ENCODE measurements around the gene ADNP. TPM values are rescaled to one million over a fixed set of nuclear protein-coding genes. Genes with fewer than 3 reads are reported as not detected.
A peak's percentile ranks its signal among the peaks of the same experiment; 100 is the strongest.

The ADNP gene
- total and polyA plus RNA-seq, 2 of the 13 experiments (the other 11 are each of a cell fraction or from before 2014, with no cell fraction given): 21.0 to 21.5 TPM

DNA sequence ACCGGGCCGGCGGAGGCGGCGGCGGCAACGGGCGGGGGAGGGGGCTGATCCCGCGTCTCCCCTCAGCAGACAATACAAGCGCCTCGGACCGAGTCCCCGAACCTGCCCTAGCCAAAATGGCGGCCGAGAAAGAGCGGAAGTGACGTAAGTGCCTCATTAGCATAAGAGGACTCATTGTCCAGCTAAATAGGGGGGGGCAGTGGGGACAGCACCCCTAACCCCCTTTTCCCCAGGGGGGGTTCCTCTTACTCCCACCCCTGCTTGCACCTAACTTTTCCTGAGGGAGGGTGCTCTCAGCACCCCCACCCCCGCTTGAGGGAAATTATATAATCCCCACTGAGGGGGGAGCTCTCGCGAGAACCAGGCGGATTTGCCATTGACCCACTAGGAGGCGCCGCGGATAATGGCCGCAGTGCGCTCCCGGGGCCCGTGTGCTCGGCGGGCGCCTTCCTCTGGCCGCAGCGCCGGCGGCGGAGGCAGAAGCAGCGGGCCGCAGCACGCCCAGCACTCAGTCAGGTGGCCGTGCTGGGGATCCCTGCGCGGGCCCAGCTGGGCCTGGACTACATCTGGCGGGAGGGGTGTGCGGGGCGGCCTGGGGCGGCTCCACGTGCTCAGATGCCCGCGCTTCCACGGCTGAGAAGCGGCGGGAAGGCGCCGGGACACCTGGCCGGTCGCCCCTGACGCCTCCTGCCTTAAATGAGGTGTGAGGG, at the start of gene ADNP (continued):
- TF ChIP-seq SUZ12 (IDR thresholded peaks at IDR 0.05; ENCODE audit: low read depth, low read length) (no peak), GABPA (IDR thresholded peaks at IDR 0.05; ENCODE audit: low read depth, low read length) (peak; percentile 55), GABPA (CRISPR knock-in tag; IDR thresholded peaks at IDR 0.05; ENCODE audit: low read depth) (peak; percentile 92), CHD2 (IDR thresholded peaks at IDR 0.05; ENCODE audit: low read depth, low read length) (peak; percentile 14; the same call in 1 of the 2 replicates), TAF15 (IDR thresholded peaks at IDR 0.05; ENCODE audit: low read depth, low read length, poor library complexity, severe bottlenecking) (no peak), CENPT (CRISPR knock-in tag; IDR thresholded peaks at IDR 0.05; ENCODE audit: low read depth) (no peak; the same call in 1 of the 2 replicates), KMT2B (CRISPR knock-in tag; IDR thresholded peaks at IDR 0.05) (peak; percentile 74), ELF4 (CRISPR knock-in tag; IDR thresholded peaks at IDR 0.05; ENCODE audit: borderline replicate concordance) (no peak), ZNF790 (CRISPR knock-in tag; IDR thresholded peaks at IDR 0.05; ENCODE audit: borderline replicate concordance) (peak; percentile 63; the same call in 1 of the 2 replicates), ZBTB38 (CRISPR knock-in tag; IDR thresholded peaks at IDR 0.05) (peak; percentile 90), ZNF605 (CRISPR knock-in tag; IDR thresholded peaks at IDR 0.05) (peak; percentile 52; the same call in 1 of the 2 replicates), BHLHE40 (IDR thresholded peaks at IDR 0.05; ENCODE audit: low read length) (no peak), HOXD1 (CRISPR knock-in tag; IDR thresholded peaks at IDR 0.05) (0 out of 2 replicates have a peak, but pooled peaks have one; percentile 33), KLF11 (CRISPR knock-in tag; IDR thresholded peaks at IDR 0.05) (peak; percentile 53; the same call in 1 of the 2 replicates), XBP1 (CRISPR knock-in tag; IDR thresholded peaks at IDR 0.05) (0 out of 2 replicates have a peak, but pooled peaks have one; percentile 23), SIX1 (CRISPR knock-in tag; IDR thresholded peaks at IDR 0.05; ENCODE audit: borderline replicate concordance) (no peak), ZNF33A (CRISPR knock-in tag; IDR thresholded peaks at IDR 0.05; ENCODE audit: borderline replicate concordance) (no peak), ZNF766 (CRISPR knock-in tag; IDR thresholded peaks at IDR 0.05; ENCODE audit: borderline replicate concordance) (0 out of 2 replicates have a peak, but pooled peaks have one; percentile 50), HNRNPK (IDR thresholded peaks at IDR 0.05; ENCODE audit: low read depth, low read length, poor library complexity, severe bottlenecking) (no peak), SALL1 (CRISPR knock-in tag; IDR thresholded peaks at IDR 0.05) (peak; percentile 69), ZNF510 (CRISPR knock-in tag; IDR thresholded peaks at IDR 0.05; ENCODE audit: low read depth) (no peak), JUND (CRISPR knock-in tag; IDR thresholded peaks at IDR 0.05) (peak; percentile 76)
- TF ChIP-seq, protein P1, sequence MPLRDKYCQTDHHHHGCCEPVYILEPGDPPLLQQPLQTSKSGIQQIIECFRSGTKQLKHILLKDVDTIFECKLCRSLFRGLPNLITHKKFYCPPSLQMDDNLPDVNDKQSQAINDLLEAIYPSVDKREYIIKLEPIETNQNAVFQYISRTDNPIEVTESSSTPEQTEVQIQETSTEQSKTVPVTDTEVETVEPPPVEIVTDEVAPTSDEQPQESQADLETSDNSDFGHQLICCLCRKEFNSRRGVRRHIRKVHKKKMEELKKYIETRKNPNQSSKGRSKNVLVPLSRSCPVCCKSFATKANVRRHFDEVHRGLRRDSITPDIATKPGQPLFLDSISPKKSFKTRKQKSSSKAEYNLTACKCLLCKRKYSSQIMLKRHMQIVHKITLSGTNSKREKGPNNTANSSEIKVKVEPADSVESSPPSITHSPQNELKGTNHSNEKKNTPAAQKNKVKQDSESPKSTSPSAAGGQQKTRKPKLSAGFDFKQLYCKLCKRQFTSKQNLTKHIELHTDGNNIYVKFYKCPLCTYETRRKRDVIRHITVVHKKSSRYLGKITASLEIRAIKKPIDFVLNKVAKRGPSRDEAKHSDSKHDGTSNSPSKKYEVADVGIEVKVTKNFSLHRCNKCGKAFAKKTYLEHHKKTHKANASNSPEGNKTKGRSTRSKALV (CRISPR knock-in tag; IDR thresholded peaks at IDR 0.05): 0 out of 2 replicates have a peak, but pooled peaks have one; percentile 25
- TF ChIP-seq, protein P2, sequence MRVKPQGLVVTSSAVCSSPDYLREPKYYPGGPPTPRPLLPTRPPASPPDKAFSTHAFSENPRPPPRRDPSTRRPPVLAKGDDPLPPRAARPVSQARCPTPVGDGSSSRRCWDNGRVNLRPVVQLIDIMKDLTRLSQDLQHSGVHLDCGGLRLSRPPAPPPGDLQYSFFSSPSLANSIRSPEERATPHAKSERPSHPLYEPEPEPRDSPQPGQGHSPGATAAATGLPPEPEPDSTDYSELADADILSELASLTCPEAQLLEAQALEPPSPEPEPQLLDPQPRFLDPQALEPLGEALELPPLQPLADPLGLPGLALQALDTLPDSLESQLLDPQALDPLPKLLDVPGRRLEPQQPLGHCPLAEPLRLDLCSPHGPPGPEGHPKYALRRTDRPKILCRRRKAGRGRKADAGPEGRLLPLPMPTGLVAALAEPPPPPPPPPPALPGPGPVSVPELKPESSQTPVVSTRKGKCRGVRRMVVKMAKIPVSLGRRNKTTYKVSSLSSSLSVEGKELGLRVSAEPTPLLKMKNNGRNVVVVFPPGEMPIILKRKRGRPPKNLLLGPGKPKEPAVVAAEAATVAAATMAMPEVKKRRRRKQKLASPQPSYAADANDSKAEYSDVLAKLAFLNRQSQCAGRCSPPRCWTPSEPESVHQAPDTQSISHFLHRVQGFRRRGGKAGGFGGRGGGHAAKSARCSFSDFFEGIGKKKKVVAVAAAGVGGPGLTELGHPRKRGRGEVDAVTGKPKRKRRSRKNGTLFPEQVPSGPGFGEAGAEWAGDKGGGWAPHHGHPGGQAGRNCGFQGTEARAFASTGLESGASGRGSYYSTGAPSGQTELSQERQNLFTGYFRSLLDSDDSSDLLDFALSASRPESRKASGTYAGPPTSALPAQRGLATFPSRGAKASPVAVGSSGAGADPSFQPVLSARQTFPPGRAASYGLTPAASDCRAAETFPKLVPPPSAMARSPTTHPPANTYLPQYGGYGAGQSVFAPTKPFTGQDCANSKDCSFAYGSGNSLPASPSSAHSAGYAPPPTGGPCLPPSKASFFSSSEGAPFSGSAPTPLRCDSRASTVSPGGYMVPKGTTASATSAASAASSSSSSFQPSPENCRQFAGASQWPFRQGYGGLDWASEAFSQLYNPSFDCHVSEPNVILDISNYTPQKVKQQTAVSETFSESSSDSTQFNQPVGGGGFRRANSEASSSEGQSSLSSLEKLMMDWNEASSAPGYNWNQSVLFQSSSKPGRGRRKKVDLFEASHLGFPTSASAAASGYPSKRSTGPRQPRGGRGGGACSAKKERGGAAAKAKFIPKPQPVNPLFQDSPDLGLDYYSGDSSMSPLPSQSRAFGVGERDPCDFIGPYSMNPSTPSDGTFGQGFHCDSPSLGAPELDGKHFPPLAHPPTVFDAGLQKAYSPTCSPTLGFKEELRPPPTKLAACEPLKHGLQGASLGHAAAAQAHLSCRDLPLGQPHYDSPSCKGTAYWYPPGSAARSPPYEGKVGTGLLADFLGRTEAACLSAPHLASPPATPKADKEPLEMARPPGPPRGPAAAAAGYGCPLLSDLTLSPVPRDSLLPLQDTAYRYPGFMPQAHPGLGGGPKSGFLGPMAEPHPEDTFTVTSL (CRISPR knock-in tag; IDR thresholded peaks at IDR 0.05; ENCODE audit: borderline replicate concordance): no peak

All from HepG2 (cell line).